Measurements from ENCODE around the gene CD74.
A peak's percentile ranks its signal among the peaks of the same experiment; 100 is the strongest.

Gene CD74

DNA sequence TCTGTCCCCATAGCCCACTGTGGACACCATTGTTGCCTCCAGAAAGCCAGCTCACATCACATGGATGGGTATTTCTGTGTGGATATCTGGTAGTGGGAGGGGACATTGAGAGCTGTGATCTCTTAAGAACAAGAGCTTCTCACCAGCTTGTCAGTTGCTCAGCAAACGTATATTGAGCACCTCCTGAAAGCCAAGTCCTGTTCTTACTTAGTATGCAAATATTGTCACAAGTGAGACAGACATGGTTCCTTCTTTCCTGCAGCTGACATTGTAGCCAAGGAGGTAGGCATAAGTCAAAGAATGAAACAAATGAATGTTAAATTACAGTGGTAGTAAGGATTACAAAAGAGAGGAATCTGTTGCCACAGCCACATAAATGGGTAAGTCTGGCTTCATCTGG is 51.4 kb downstream of the CD74 start:
- 95 to 98% methylated on average over 1 of the region's 1 CpG for WGBS, 2 experiments
- Histone ChIP-seq H3K4me1 (ENCODE audit: control insufficient read depth, insufficient read depth, low read length) (no peaks in the 10 kb centered on the region), H3K4me3 (ENCODE audit: insufficient read depth, low read depth, low read length) (no peak overlapping the region), H3K27me3 (ENCODE audit: control insufficient read depth, insufficient read depth, low read length, poor library complexity, severe bottlenecking) (no peaks in the 10 kb centered on the region), H3K9me3 (ENCODE audit: control insufficient read depth, low read length) (no peaks in the 10 kb centered on the region), H3K36me3 (ENCODE audit: control insufficient read depth, insufficient read depth, low read length) (peaks cover 33% of the 10 kb centered on the region), H3K27ac (ENCODE audit: insufficient read depth, low read depth, low read length, poor library complexity, severe bottlenecking) (no peak overlapping the region)

DNA sequence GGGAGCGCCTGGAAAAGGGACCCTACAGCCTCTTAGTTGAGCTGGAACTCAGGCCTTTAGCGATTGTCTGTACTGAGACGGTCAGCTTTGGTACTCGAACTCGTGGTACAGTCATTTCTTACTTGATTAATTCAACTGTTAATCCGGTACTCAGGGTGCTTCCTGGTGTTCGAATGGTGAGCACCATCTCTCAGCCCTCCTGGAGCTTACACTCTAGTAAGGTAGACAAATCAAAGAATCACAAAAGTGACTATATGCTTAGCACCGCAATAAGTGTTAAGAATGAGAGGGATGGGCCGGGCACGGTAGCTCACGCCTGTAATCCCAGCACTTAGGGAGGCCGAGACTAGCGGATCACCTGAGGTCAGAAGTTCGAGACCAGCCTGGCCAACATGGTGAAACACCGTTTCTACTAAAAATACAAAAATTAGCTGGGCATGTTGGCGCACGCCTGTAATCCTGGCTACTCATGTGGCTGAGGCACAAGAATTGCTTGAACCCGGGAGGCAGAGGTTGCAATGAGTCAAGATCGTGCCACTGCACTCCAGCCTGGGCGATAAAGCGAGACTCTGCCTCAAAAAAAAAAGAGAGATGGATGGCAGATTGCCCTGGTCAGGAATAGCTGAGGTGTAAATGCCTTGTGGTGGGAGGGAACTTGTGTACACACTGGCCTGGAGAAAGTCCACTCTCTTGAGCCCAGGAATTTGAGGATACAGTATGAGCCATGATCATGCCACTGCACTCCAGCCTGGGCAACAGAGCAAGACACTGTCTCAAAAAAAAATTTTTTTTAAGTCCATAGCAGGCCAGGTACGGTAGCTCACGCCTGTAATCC is 54.2 kb downstream of the CD74 start:
- H3K4me3 ChIP-seq (ENCODE audit: insufficient read depth, low read depth, low read length), result peak overlapping the region; percentile 58
- peaks cover 18% of the 10 kb centered on the region for H3K36me3 ChIP-seq (ENCODE audit: control insufficient read depth, insufficient read depth, low read length)
- WGBS, 2 experiments, result 54 to 55% methylated on average over 23 of the region's 23 CpGs
- H3K27ac ChIP-seq (ENCODE audit: insufficient read depth, low read depth, low read length, poor library complexity, severe bottlenecking), result no peak overlapping the region
- no peaks in the 10 kb centered on the region for H3K4me1 ChIP-seq (ENCODE audit: control insufficient read depth, insufficient read depth, low read length)
- no peaks in the 10 kb centered on the region for H3K9me3 ChIP-seq (ENCODE audit: control insufficient read depth, low read length)
- no peaks in the 10 kb centered on the region for H3K27me3 ChIP-seq (ENCODE audit: control insufficient read depth, insufficient read depth, low read length, poor library complexity, severe bottlenecking)

DNA sequence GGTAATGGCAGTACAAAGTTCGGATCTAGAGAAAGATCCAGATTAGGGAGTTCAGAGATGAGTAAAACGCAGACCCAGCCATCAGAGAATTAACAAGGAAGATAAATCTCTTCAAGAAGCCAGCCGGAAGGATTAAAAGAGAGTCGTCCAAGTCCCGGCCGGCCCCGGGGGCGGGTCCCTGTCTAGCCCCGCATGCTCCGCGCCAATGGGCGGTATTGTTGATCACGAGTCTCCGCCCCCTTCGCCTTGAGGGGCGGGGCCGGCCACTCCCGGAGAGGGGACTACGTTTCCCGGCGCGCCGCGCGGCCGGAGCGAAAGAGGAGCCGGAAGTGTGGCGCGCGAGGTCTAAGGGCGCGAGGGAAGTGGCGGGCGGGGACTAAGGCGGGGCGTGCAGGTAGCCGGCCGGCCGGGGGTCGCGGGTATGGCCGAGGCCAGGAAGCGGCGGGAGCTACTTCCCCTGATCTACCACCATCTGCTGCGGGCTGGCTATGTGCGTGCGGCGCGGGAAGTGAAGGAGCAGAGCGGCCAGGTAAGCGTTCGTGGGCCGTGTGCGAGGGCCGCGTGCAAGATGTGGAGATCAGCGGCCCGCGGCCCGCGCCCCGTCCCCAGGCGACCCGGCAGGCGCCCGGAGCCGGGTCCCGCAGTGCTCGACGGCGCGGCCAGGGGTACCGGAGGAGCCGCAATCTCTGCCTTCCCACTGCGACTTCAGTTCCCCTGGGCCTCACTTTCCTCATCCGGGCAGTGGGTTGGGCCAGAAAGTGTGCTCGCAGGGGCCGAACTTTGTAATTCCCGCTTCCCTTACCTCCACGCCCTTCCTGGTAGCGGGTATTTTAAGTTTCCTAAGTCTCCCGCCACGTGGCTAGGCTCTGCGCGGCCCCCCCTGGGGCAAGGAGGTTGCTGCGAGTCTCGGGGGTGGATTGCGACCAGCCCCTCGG is 55.1 kb downstream of the CD74 start, which contains the start of gene TCOF1:
Gene TCOF1, plus strand, starts transcription at position 372 of the 935 bp plus-strand sequence. Its CDS starts 50 bp downstream, at position 422.
- H3K36me3 ChIP-seq (ENCODE audit: control insufficient read depth, insufficient read depth, low read length), result peaks cover 11% of the 10 kb centered on the region
- H3K27me3 ChIP-seq (ENCODE audit: control insufficient read depth, insufficient read depth, low read length, poor library complexity, severe bottlenecking), result no peaks in the 10 kb centered on the region
- 1% methylated on average over 90 of the region's 90 CpGs for WGBS, 2 experiments
- no peak within 1 kb of the TSS for H3K27ac ChIP-seq (ENCODE audit: insufficient read depth, low read depth, low read length, poor library complexity, severe bottlenecking)
- H3K4me3 ChIP-seq (ENCODE audit: insufficient read depth, low read depth, low read length), result peak within 1 kb of the TSS; percentile 58
- no peaks in the 10 kb centered on the region for H3K9me3 ChIP-seq (ENCODE audit: control insufficient read depth, low read length)
- no peaks in the 10 kb centered on the region for H3K4me1 ChIP-seq (ENCODE audit: control insufficient read depth, insufficient read depth, low read length)

DNA sequence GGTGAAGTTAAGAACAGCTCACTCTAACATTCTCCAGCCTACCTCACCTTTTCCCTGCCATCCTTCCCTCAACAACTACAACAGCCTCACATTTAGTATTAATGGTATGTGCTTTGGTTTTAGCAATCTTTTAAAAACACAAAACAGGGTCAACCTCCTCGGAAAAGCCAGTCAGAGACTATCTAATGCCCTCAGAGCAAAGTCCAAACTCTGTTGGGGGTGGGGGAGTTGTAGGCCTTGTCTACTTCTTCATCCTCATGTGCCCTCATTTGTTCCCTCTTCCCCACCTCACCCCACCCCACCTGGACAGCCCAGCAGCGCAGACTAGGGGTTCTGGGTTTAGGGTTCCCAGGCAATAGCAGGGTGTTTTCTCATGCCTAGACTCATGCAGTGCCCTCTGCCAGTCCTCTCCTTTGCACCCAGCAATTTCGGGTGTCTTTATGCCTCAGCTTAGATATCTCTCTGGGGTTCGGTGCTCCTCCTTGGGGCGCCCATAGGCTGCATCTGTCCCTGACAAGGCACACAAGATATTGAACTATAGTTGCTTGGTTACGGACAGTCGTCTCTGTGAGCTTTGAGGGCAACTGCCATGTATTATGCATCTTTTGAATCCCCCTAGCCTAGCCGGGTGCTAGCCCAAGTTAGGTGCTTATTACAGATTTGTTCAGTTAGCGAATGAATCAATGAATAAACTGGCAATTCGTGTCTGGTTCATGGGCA is 56.0 kb downstream of the CD74 start:
- Histone ChIP-seq H3K4me1 (ENCODE audit: control insufficient read depth, insufficient read depth, low read length) (no peaks in the 10 kb centered on the region), H3K27ac (ENCODE audit: insufficient read depth, low read depth, low read length, poor library complexity, severe bottlenecking) (no peak overlapping the region), H3K36me3 (ENCODE audit: control insufficient read depth, insufficient read depth, low read length) (peaks cover 6% of the 10 kb centered on the region), H3K27me3 (ENCODE audit: control insufficient read depth, insufficient read depth, low read length, poor library complexity, severe bottlenecking) (no peaks in the 10 kb centered on the region), H3K9me3 (ENCODE audit: control insufficient read depth, low read length) (no peaks in the 10 kb centered on the region), H3K4me3 (ENCODE audit: insufficient read depth, low read depth, low read length) (peak overlapping the region; percentile 0)
- WGBS, 2 experiments, result 80 to 86% methylated on average over 9 to 10 of the region's 10 CpGs

DNA sequence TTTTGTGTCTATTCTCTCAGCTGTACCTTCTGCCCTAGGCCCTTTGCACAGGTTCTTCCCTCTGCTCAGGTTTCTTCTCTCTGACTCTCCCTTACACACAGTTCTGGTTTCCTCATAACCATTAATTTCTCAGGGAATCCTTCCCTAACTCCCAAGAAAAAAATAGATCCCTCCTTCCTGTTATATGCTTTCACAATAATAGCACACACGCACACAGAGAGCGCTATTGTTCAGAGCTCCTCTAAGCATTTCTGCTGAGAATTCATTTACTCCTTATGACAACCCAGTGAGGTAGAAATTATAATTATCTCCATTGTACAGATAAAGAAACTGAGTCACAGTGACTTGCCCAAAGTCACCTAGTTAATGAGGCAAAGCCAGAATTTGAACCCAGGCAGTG is 56.9 kb downstream of the CD74 start:
- Histone ChIP-seq H3K9me3 (ENCODE audit: control insufficient read depth, low read length) (no peaks in the 10 kb centered on the region), H3K4me1 (ENCODE audit: control insufficient read depth, insufficient read depth, low read length) (no peaks in the 10 kb centered on the region), H3K27me3 (ENCODE audit: control insufficient read depth, insufficient read depth, low read length, poor library complexity, severe bottlenecking) (no peaks in the 10 kb centered on the region), H3K36me3 (ENCODE audit: control insufficient read depth, insufficient read depth, low read length) (peaks cover 6% of the 10 kb centered on the region), H3K27ac (ENCODE audit: insufficient read depth, low read depth, low read length, poor library complexity, severe bottlenecking) (no peak overlapping the region), H3K4me3 (ENCODE audit: insufficient read depth, low read depth, low read length) (no peak overlapping the region)
- 93 to 97% methylated on average over 2 of the region's 2 CpGs for WGBS, 2 experiments

DNA sequence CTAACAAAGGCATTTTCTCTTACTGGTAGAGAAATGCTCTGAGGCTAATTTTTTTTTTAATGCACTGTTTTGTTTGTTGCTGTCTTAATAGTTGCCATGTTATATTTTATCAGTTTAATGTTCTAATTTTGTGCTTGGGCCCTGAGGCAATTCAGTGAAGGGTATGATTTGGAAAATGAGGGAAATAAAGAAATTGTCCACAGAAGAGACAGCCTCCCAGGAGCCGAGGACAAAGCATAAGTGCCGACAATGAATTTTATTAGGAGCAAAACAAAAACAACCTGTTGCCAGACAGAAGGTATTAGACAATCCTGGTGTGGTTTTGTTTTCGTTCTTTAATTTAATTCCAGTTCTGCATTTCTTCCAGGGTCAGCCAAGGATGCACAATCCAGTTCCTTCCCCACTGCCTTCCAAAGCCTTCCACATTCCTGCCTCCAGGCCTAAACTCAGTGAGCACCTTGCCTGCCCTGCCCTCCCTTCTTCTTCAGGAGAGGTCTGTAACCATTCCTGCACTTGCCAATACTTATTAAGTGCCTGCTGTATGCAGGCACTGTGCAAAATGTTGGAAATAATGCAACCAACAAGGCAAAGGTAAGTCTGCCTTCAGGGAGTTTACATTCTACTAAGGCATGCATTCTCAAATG is 59.6 kb downstream of the CD74 start:
- Histone ChIP-seq H3K4me1 (ENCODE audit: control insufficient read depth, insufficient read depth, low read length) (no peaks in the 10 kb centered on the region), H3K27ac (ENCODE audit: insufficient read depth, low read depth, low read length, poor library complexity, severe bottlenecking) (no peak overlapping the region), H3K4me3 (ENCODE audit: insufficient read depth, low read depth, low read length) (no peak overlapping the region), H3K9me3 (ENCODE audit: control insufficient read depth, low read length) (no peaks in the 10 kb centered on the region), H3K36me3 (ENCODE audit: control insufficient read depth, insufficient read depth, low read length) (no peaks in the 10 kb centered on the region), H3K27me3 (ENCODE audit: control insufficient read depth, insufficient read depth, low read length, poor library complexity, severe bottlenecking) (no peaks in the 10 kb centered on the region)
- WGBS, 2 experiments, result 94 to 97% methylated on average over 3 of the region's 3 CpGs

DNA sequence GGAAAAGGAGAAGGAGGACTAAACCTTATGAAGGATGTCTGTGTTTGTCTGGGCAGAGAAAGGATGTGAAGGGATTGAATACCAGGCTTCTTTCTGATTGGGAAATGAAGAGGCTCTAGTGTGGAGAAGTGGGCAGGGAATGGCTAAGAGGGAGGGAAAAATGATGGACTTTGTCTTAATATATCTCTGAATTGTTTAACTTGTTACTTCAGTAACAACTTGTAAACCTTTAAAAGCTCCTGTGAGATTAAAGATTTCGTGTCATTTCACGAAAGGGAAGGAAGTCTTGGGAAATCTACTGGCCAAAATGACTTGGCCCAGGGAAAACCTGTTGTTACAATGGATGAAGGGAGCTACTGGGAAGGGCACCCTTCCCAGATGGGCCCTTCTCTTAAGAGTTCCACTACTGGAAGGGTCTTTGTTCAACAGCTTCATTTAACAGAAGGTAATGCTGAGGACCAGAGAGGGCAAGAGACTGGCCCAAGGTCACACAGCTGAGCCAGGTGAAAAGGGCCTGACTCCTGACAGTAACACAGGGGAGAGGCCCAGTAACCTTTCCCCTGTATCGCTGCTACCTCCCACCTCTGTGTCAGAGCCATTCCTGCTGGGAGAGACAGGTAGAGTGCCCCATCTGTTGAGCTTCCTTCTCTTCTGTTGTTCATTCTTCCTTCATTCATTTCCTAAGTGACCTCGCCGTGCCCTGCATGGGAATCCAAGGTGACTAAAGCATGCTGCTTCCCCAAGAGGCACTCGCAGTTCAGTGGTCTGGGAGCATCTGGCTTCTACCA is 60.3 kb downstream of the CD74 start:
- WGBS, 2 experiments, result 71 to 78% methylated on average over 6 of the region's 6 CpGs
- H3K27ac ChIP-seq (ENCODE audit: insufficient read depth, low read depth, low read length, poor library complexity, severe bottlenecking), result no peak overlapping the region

More for the DNA sequence above, 60.3 kb downstream of the CD74 start:
- H3K9me3 ChIP-seq (ENCODE audit: control insufficient read depth, low read length), result no peaks in the 10 kb centered on the region
- peaks cover under 1% of the 10 kb centered on the region for H3K4me1 ChIP-seq (ENCODE audit: control insufficient read depth, insufficient read depth, low read length)
- no peaks in the 10 kb centered on the region for H3K27me3 ChIP-seq (ENCODE audit: control insufficient read depth, insufficient read depth, low read length, poor library complexity, severe bottlenecking)
- H3K36me3 ChIP-seq (ENCODE audit: control insufficient read depth, insufficient read depth, low read length), result no peaks in the 10 kb centered on the region
- H3K4me3 ChIP-seq (ENCODE audit: insufficient read depth, low read depth, low read length), result no peak overlapping the region
